ENCODE results near the gene RXRA. TPM values are rescaled to one million over a fixed set of nuclear protein-coding genes. Genes with fewer than 3 reads are reported as not detected.

Gene RXRA
- total and polyA plus RNA-seq, 4 donors: 41.5 to 116 (median 74.1) TPM

- WGBS: 87% methylated on average over 24 of the region's 24 CpGs
- H3K27ac ChIP-seq (ENCODE audit: low read depth in 1 of 2, low read length in 2 of 2): no peak overlapping the region
- no peaks in the 10 kb centered on the region for H3K27me3 ChIP-seq (ENCODE audit: control insufficient read depth in 4 of 4, insufficient read depth in 4 of 4, low read length in 3 of 4)
- DNase-seq (ENCODE audit: low spot score): no peak
- H3K9ac ChIP-seq (ENCODE audit: low read depth in 1 of 2, low read length in 2 of 2): no peak overlapping the region
- peaks cover under 1 to 49% (median 28%) of the 10 kb centered on the region in 4 donors for H3K4me1 ChIP-seq (ENCODE audit: control insufficient read depth in 4 of 4, insufficient read depth in 4 of 4, low read length in 3 of 4)
- TF ChIP-seq RXRA (IDR thresholded peaks at IDR 0.05): no peak
- no peak for TF ChIP-seq CTCF (IDR thresholded peaks at IDR 0.05; ENCODE audit: low read depth, low read length, missing input control)
- TF ChIP-seq RAD21 (IDR thresholded peaks at IDR 0.05): no peak
- TF ChIP-seq GABPA (IDR thresholded peaks at IDR 0.05 in 1 of 2, conservative IDR thresholded peaks at IDR 0.05 in 1 of 2): no peak
- no peak for TF ChIP-seq JUND (IDR thresholded peaks at IDR 0.05)
- no peak for TF ChIP-seq TAF1 (conservative IDR thresholded peaks at IDR 0.05)
- H3K9me3 ChIP-seq (ENCODE audit: control insufficient read depth in 4 of 4, low read length in 3 of 4): no peaks in the 10 kb centered on the region
- no peak overlapping the region for H3K4me3 ChIP-seq (ENCODE audit: low read depth in 1 of 3, low read length in 3 of 3)
- peaks cover 20 to 61% (median 25%) of the 10 kb centered on the region in 4 donors for H3K36me3 ChIP-seq (ENCODE audit: control insufficient read depth in 4 of 4, insufficient read depth in 3 of 4, low read depth in 1 of 4, low read length in 3 of 4)
These were observed 101.0 kb downstream of the RXRA start for GRCh38 chr9:134427153-134427782.

- Histone ChIP-seq H3K9me3 (ENCODE audit: control insufficient read depth in 4 of 4, low read length in 3 of 4) (no peaks in the 10 kb centered on the region), H3K36me3 (ENCODE audit: control insufficient read depth in 4 of 4, insufficient read depth in 3 of 4, low read depth in 1 of 4, low read length in 3 of 4) (peaks cover 18 to 57% (median 22%) of the 10 kb centered on the region in 4 donors), H3K4me1 (ENCODE audit: control insufficient read depth in 4 of 4, insufficient read depth in 4 of 4, low read length in 3 of 4) (peaks cover 2 to 51% (median 27%) of the 10 kb centered on the region in 4 donors), H3K9ac (ENCODE audit: low read depth in 1 of 2, low read length in 2 of 2) (no peak overlapping the region), H3K27ac (ENCODE audit: low read depth in 1 of 2, low read length in 2 of 2) (no peak overlapping the region), H3K27me3 (ENCODE audit: control insufficient read depth in 4 of 4, insufficient read depth in 4 of 4, low read length in 3 of 4) (no peaks in the 10 kb centered on the region), H3K4me3 (ENCODE audit: low read depth in 1 of 3, low read length in 3 of 3) (no peak overlapping the region)
- 91% methylated on average over 14 of the region's 14 CpGs for WGBS
- no peak for DNase-seq (ENCODE audit: low spot score)
- no peak for TF ChIP-seq SP1 (IDR thresholded peaks at IDR 0.05)
- no peak for TF ChIP-seq RAD21 (IDR thresholded peaks at IDR 0.05)
- TF ChIP-seq RXRA (IDR thresholded peaks at IDR 0.05): no peak
- TF ChIP-seq, protein P1, sequence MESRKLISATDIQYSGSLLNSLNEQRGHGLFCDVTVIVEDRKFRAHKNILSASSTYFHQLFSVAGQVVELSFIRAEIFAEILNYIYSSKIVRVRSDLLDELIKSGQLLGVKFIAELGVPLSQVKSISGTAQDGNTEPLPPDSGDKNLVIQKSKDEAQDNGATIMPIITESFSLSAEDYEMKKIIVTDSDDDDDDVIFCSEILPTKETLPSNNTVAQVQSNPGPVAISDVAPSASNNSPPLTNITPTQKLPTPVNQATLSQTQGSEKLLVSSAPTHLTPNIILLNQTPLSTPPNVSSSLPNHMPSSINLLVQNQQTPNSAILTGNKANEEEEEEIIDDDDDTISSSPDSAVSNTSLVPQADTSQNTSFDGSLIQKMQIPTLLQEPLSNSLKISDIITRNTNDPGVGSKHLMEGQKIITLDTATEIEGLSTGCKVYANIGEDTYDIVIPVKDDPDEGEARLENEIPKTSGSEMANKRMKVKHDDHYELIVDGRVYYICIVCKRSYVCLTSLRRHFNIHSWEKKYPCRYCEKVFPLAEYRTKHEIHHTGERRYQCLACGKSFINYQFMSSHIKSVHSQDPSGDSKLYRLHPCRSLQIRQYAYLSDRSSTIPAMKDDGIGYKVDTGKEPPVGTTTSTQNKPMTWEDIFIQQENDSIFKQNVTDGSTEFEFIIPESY (IDR thresholded peaks at IDR 0.05): no peak
- TF ChIP-seq FOXA2 (IDR thresholded peaks at IDR 0.05): no peak
- TF ChIP-seq HNF4A (conservative IDR thresholded peaks at IDR 0.05): no peak
- TF ChIP-seq NR2F2 (IDR thresholded peaks at IDR 0.05): no peak
These were observed 102.3 kb downstream of the RXRA start for GRCh38 chr9:134428559-134428958.

- no peak overlapping the region for H3K9ac ChIP-seq (ENCODE audit: low read depth in 1 of 2, low read length in 2 of 2)
- 89% methylated on average over 20 of the region's 20 CpGs for WGBS
- H3K4me3 ChIP-seq (ENCODE audit: low read depth in 1 of 3, low read length in 3 of 3): no peak overlapping the region
- H3K36me3 ChIP-seq (ENCODE audit: control insufficient read depth in 4 of 4, insufficient read depth in 3 of 4, low read depth in 1 of 4, low read length in 3 of 4): peaks cover 17 to 54% (median 21%) of the 10 kb centered on the region in 4 donors
- no peak for DNase-seq (ENCODE audit: low spot score)
- peaks cover 2 to 51% (median 26%) of the 10 kb centered on the region in 4 donors for H3K4me1 ChIP-seq (ENCODE audit: control insufficient read depth in 4 of 4, insufficient read depth in 4 of 4, low read length in 3 of 4)
- H3K9me3 ChIP-seq (ENCODE audit: control insufficient read depth in 4 of 4, low read length in 3 of 4): no peaks in the 10 kb centered on the region
- no peak for TF ChIP-seq GABPA (IDR thresholded peaks at IDR 0.05 in 1 of 2, conservative IDR thresholded peaks at IDR 0.05 in 1 of 2)
- TF ChIP-seq RXRA (IDR thresholded peaks at IDR 0.05): no peak
- TF ChIP-seq FOXA1 (IDR thresholded peaks at IDR 0.05): no peak
- TF ChIP-seq REST (IDR thresholded peaks at IDR 0.05): no peak
- TF ChIP-seq EGR1 (IDR thresholded peaks at IDR 0.05; ENCODE audit: low read depth in 2 of 2): no peak
- no peak for TF ChIP-seq HNF4A (conservative IDR thresholded peaks at IDR 0.05)
- H3K27ac ChIP-seq (ENCODE audit: low read depth in 1 of 2, low read length in 2 of 2): no peak overlapping the region
- no peaks in the 10 kb centered on the region for H3K27me3 ChIP-seq (ENCODE audit: control insufficient read depth in 4 of 4, insufficient read depth in 4 of 4, low read length in 3 of 4)
These were observed 102.8 kb downstream of the RXRA start for GRCh38 chr9:134429007-134429406.
